ENCODE measurements around the gene STT3B. TPM values are rescaled to one million over a fixed set of nuclear protein-coding genes. Genes with fewer than 3 reads are reported as not detected.

Gene STT3B
- total RNA-seq, 2 experiments from 2014 or later: 93.5 to 122 TPM

GRCh38 chr3:31553258-31553657 is 20.5 kb downstream of the STT3B start:
- Histone ChIP-seq H3K4me1 (ENCODE audit: insufficient read depth, low read length, poor library complexity, severe bottlenecking) (peaks cover 18% of the 10 kb centered on the region), H3K27ac (ENCODE audit: low read depth, low read length, poor library complexity, severe bottlenecking) (no peak overlapping the region), H3K4me3 (ENCODE audit: low read depth, low read length, poor library complexity, severe bottlenecking) (no peak overlapping the region), H3K79me2 (ENCODE audit: insufficient read depth, low read depth, low read length) (peaks cover 100% of the 10 kb centered on the region), H3K36me3 (ENCODE audit: insufficient read depth, low read length) (peaks cover 33% of the 10 kb centered on the region), H4K20me1 (ENCODE audit: insufficient read depth, low read length) (peaks cover 48% of the 10 kb centered on the region), H3K9me3 (ENCODE audit: low read length) (peaks cover 34% of the 10 kb centered on the region), H2AFZ (ENCODE audit: low read length) (no peak overlapping the region), H3K4me2 (ENCODE audit: low read length) (no peak overlapping the region), H3K9me2 (ENCODE audit: insufficient read depth, low read length) (no peaks in the 10 kb centered on the region)
- ChIA-PET POLR2A (interaction anchor here (0.7 kb wide), 1 partner anchor 14 kb away, joined by 3 read pairs; no protein-coding TSS in a partner anchor), CTCF (ENCODE audit: unreplicated experiment) (no interaction called here)
- intact Hi-C loops (cut with micrococcal nuclease; ENCODE audit: unreplicated experiment): no loop called here
- TF ChIP-seq EZH2phosphoT487 (IDR thresholded peaks at IDR 0.05; ENCODE audit: borderline replicate concordance, low read depth, low read length) (no peak), CTCF (conservative IDR thresholded peaks at IDR 0.05; ENCODE audit: low read length) (no peak)
- no peak for DNase-seq (ENCODE audit: low spot score)
- no TSS peak for BruUV-seq (replicated peaks)

- no peak overlapping the region for H3K4me2 ChIP-seq (ENCODE audit: low read length)
- H3K27ac ChIP-seq (ENCODE audit: low read depth, low read length, poor library complexity, severe bottlenecking): no peak overlapping the region
- no peak for TF ChIP-seq CTCF (conservative IDR thresholded peaks at IDR 0.05; ENCODE audit: low read length)
- no peak for TF ChIP-seq EZH2phosphoT487 (IDR thresholded peaks at IDR 0.05; ENCODE audit: borderline replicate concordance, low read depth, low read length)
- no peak overlapping the region for H3K4me3 ChIP-seq (ENCODE audit: low read depth, low read length, poor library complexity, severe bottlenecking)
- peaks cover 34% of the 10 kb centered on the region; the same call in 1 of the 2 replicates for H4K20me1 ChIP-seq (ENCODE audit: insufficient read depth, low read length)
- POLR2A ChIA-PET: interaction anchor here (0.7 to 2.1 kb wide), 3 partner anchors 15 to 19 kb away, joined by 3 to 12 read pairs (median 5); no protein-coding TSS in a partner anchor
- H3K4me1 ChIP-seq (ENCODE audit: insufficient read depth, low read length, poor library complexity, severe bottlenecking): peaks cover 13% of the 10 kb centered on the region
- intact Hi-C loops (cut with micrococcal nuclease; ENCODE audit: unreplicated experiment): no loop called here
- H3K79me2 ChIP-seq (ENCODE audit: insufficient read depth, low read depth, low read length): peaks cover 100% of the 10 kb centered on the region
- peaks cover 33% of the 10 kb centered on the region for H3K36me3 ChIP-seq (ENCODE audit: insufficient read depth, low read length)
- no peaks in the 10 kb centered on the region for H3K9me2 ChIP-seq (ENCODE audit: insufficient read depth, low read length)
- no peak for DNase-seq (ENCODE audit: low spot score)
- no TSS peak for BruUV-seq (replicated peaks)
- H2AFZ ChIP-seq (ENCODE audit: low read length): no peak overlapping the region
- H3K9me3 ChIP-seq (ENCODE audit: low read length): peaks cover 51% of the 10 kb centered on the region
- CTCF ChIA-PET (ENCODE audit: unreplicated experiment): no interaction called here
These were observed 22.5 kb downstream of the STT3B start for GRCh38 chr3:31555204-31555603.

- Histone ChIP-seq H3K9me2 (ENCODE audit: insufficient read depth, low read length) (no peaks in the 10 kb centered on the region; the same call in 1 of the 2 replicates), H3K36me3 (ENCODE audit: insufficient read depth, low read length) (peaks cover 9% of the 10 kb centered on the region), H3K4me1 (ENCODE audit: insufficient read depth, low read length, poor library complexity, severe bottlenecking) (peaks cover 3% of the 10 kb centered on the region), H3K9me3 (ENCODE audit: low read length) (peaks cover 45% of the 10 kb centered on the region), H3K4me2 (ENCODE audit: low read length) (no peak overlapping the region), H2AFZ (ENCODE audit: low read length) (no peak overlapping the region), H3K4me3 (ENCODE audit: low read depth, low read length, poor library complexity, severe bottlenecking) (no peak overlapping the region), H3K27ac (ENCODE audit: low read depth, low read length, poor library complexity, severe bottlenecking) (no peak overlapping the region), H4K20me1 (ENCODE audit: insufficient read depth, low read length) (peaks cover 31% of the 10 kb centered on the region), H3K79me2 (ENCODE audit: insufficient read depth, low read depth, low read length) (peaks cover 100% of the 10 kb centered on the region)
- no peak for DNase-seq (ENCODE audit: low spot score)
- intact Hi-C loops (cut with micrococcal nuclease; ENCODE audit: unreplicated experiment): no loop called here
- TF ChIP-seq EZH2phosphoT487 (IDR thresholded peaks at IDR 0.05; ENCODE audit: borderline replicate concordance, low read depth, low read length) (no peak), CTCF (conservative IDR thresholded peaks at IDR 0.05; ENCODE audit: low read length) (no peak)
- POLR2A ChIA-PET: interaction anchor here (0.5 to 1.8 kb wide), 3 partner anchors 10 to 21 kb away, joined by 3 to 4 read pairs (median 4); no protein-coding TSS in a partner anchor
- BruUV-seq (replicated peaks): no TSS peak
- CTCF ChIA-PET (ENCODE audit: unreplicated experiment): no interaction called here
These were observed 27.3 kb downstream of the STT3B start for GRCh38 chr3:31559872-31560534.
